Measurements from ENCODE around the gene BICRAL.

Gene BICRAL

DNA sequence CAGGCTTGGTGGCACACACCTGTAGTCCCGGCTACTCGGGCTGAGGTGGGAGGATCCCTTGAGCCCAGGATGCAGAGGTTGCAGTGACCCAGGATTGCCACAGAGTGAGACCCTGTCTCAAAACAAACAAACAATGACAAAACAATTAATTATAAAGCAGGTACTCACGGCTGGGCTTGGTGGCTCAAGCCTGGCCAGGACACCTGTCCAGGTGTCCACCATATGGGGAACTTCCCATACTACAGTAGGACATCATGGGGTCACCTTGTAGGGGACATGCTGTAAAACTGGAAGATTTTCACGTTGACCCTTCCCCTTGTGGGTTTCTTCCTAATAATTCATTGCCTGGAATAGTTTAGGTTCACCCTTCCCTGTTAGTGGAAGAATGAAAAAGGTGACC is 66.8 kb downstream of the BICRAL start:
- H3K36me3 ChIP-seq (replicated peaks; ENCODE audit: low read depth, low read length), result no peaks in the 10 kb centered on the region
- TF ChIP-seq, protein P1, sequence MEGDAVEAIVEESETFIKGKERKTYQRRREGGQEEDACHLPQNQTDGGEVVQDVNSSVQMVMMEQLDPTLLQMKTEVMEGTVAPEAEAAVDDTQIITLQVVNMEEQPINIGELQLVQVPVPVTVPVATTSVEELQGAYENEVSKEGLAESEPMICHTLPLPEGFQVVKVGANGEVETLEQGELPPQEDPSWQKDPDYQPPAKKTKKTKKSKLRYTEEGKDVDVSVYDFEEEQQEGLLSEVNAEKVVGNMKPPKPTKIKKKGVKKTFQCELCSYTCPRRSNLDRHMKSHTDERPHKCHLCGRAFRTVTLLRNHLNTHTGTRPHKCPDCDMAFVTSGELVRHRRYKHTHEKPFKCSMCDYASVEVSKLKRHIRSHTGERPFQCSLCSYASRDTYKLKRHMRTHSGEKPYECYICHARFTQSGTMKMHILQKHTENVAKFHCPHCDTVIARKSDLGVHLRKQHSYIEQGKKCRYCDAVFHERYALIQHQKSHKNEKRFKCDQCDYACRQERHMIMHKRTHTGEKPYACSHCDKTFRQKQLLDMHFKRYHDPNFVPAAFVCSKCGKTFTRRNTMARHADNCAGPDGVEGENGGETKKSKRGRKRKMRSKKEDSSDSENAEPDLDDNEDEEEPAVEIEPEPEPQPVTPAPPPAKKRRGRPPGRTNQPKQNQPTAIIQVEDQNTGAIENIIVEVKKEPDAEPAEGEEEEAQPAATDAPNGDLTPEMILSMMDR (IDR thresholded peaks at IDR 0.05; ENCODE audit: low read depth, low read length), result no peak
- no peak for TF ChIP-seq EZH2phosphoT487 (IDR thresholded peaks at IDR 0.05; ENCODE audit: low read depth)
- no peak overlapping the region for H3K27ac ChIP-seq (ENCODE audit: low read length)
- H3K4me2 ChIP-seq (ENCODE audit: low read length), result no peak overlapping the region
- H3K4me3 ChIP-seq (ENCODE audit: low read length), result no peak overlapping the region
- no peaks in the 10 kb centered on the region for H3K9me3 ChIP-seq (ENCODE audit: insufficient read depth, low read length)
- no peak overlapping the region for H3K9ac ChIP-seq (ENCODE audit: low read length)
- no peaks in the 10 kb centered on the region for H3K27me3 ChIP-seq (ENCODE audit: low read depth, low read length)
- no peaks in the 10 kb centered on the region for H4K20me1 ChIP-seq (ENCODE audit: insufficient read depth, low read length)
- H3K4me1 ChIP-seq (ENCODE audit: low read length), result no peaks in the 10 kb centered on the region
- no peaks in the 10 kb centered on the region for H3K79me2 ChIP-seq (ENCODE audit: low read length)
- H2AFZ ChIP-seq (ENCODE audit: low read depth, low read length), result no peak overlapping the region

- no peaks in the 10 kb centered on the region for H3K79me2 ChIP-seq (ENCODE audit: low read length)
- TF ChIP-seq, protein P1 (IDR thresholded peaks at IDR 0.05; ENCODE audit: low read depth, low read length), result no peak
- H3K9ac ChIP-seq (ENCODE audit: low read length), result no peak overlapping the region
- no peak overlapping the region for H2AFZ ChIP-seq (ENCODE audit: low read depth, low read length)
- H3K4me1 ChIP-seq (ENCODE audit: low read length), result no peaks in the 10 kb centered on the region
- no peak overlapping the region for H3K4me3 ChIP-seq (ENCODE audit: low read length)
- no peaks in the 10 kb centered on the region for H3K27me3 ChIP-seq (ENCODE audit: low read depth, low read length)
- peaks cover 4% of the 10 kb centered on the region for H3K36me3 ChIP-seq (replicated peaks; ENCODE audit: low read depth, low read length)
- no peak overlapping the region for H3K27ac ChIP-seq (ENCODE audit: low read length)
- H4K20me1 ChIP-seq (ENCODE audit: insufficient read depth, low read length), result no peaks in the 10 kb centered on the region
- H3K9me3 ChIP-seq (ENCODE audit: insufficient read depth, low read length), result no peaks in the 10 kb centered on the region
- H3K4me2 ChIP-seq (ENCODE audit: low read length), result no peak overlapping the region
Observed at GRCh38 chr6:42851599-42851998, 69.7 kb downstream of the BICRAL start.

- Histone ChIP-seq H3K79me2 (ENCODE audit: low read length) (no peaks in the 10 kb centered on the region), H3K9me3 (ENCODE audit: insufficient read depth, low read length) (no peaks in the 10 kb centered on the region), H3K4me3 (ENCODE audit: low read length) (no peak overlapping the region), H3K9ac (ENCODE audit: low read length) (no peak overlapping the region), H4K20me1 (ENCODE audit: insufficient read depth, low read length) (no peaks in the 10 kb centered on the region), H3K27ac (ENCODE audit: low read length) (no peak overlapping the region), H3K36me3 (replicated peaks; ENCODE audit: low read depth, low read length) (peaks cover 19% of the 10 kb centered on the region), H3K27me3 (ENCODE audit: low read depth, low read length) (no peaks in the 10 kb centered on the region), H3K4me1 (ENCODE audit: low read length) (no peaks in the 10 kb centered on the region), H3K4me2 (ENCODE audit: low read length) (no peak overlapping the region), H2AFZ (ENCODE audit: low read depth, low read length) (no peak overlapping the region)
- no peak for TF ChIP-seq EZH2phosphoT487 (IDR thresholded peaks at IDR 0.05; ENCODE audit: low read depth)
- TF ChIP-seq, protein P1 (IDR thresholded peaks at IDR 0.05; ENCODE audit: low read depth, low read length), result no peak
Observed at GRCh38 chr6:42860036-42860435, 78.2 kb downstream of the BICRAL start.

DNA sequence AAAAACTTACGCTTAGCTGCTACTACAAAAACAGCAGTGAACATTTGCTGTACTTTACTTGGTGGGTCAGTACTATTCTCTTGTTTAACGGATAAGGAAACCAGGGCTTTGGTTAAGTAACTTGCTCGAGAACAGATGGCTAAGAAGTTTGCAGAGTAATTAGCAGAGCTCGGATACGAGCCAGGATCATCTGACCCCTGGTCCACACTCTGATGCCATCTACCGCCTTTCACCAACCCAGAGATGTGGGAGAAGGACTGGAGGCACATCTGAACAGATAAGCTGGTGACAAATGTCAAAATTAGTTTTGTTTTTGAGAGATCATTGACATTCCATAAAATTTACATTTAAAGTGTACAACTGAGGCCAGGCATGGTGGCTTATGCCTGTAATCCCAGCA is 78.6 kb downstream of the BICRAL start:
- H3K36me3 ChIP-seq (replicated peaks; ENCODE audit: low read depth, low read length), result peaks cover 17% of the 10 kb centered on the region
- no peak overlapping the region for H3K4me3 ChIP-seq (ENCODE audit: low read length)
- H3K4me2 ChIP-seq (ENCODE audit: low read length), result no peak overlapping the region

More for the DNA sequence above, 78.6 kb downstream of the BICRAL start:
- Histone ChIP-seq H3K79me2 (ENCODE audit: low read length) (no peaks in the 10 kb centered on the region), H4K20me1 (ENCODE audit: insufficient read depth, low read length) (no peaks in the 10 kb centered on the region), H3K9ac (ENCODE audit: low read length) (no peak overlapping the region), H2AFZ (ENCODE audit: low read depth, low read length) (no peak overlapping the region), H3K27ac (ENCODE audit: low read length) (no peak overlapping the region), H3K4me1 (ENCODE audit: low read length) (no peaks in the 10 kb centered on the region), H3K27me3 (ENCODE audit: low read depth, low read length) (no peaks in the 10 kb centered on the region), H3K9me3 (ENCODE audit: insufficient read depth, low read length) (no peaks in the 10 kb centered on the region)
- no peak for TF ChIP-seq EZH2phosphoT487 (IDR thresholded peaks at IDR 0.05; ENCODE audit: low read depth)
- TF ChIP-seq, protein P1 (IDR thresholded peaks at IDR 0.05; ENCODE audit: low read depth, low read length), result no peak

All from OCI-LY3 (cell line).